Neutrophil (primary cell): ENCODE measurements around the gene CLDN17.

Experiments
- H3K27ac ChIP-seq: fragments of 200-600 bp; sonication (generic); 2 replicates; pipeline ENCODE4 v1.5.1; 2016; ENCODE audit warnings: mild to moderate bottlenecking, moderate library complexity
- H3K27me3 ChIP-seq: fragments of 200-600 bp; sonication (generic); 2 replicates; pipeline ENCODE4 v1.6.0; 2016; ENCODE audit warnings: mild to moderate bottlenecking
- H3K36me3 ChIP-seq: fragments of 200-600 bp; sonication (generic); 2 replicates; pipeline ENCODE4 v1.5.1; 2017
- H3K4me1 ChIP-seq, 2 experiments: fragments of 200-600 bp in 1 of 2; sonication (generic) in 1 of 2; 1 replicate in 1 of 2; 2 replicates in 1 of 2; pipeline versions ENCODE4 v1.5.1 to v1.6.1; 2013 to 2016; ENCODE audit warnings: low read depth in 1 of 2, low read length in 1 of 2, mild to moderate bottlenecking in 1 of 2, moderate library complexity in 1 of 2; ENCODE audit not compliant: control insufficient read depth in 1 of 2, insufficient read depth in 1 of 2
- H3K4me3 ChIP-seq, 2 experiments: fragments of 200-600 bp in 1 of 2; sonication (generic) in 1 of 2; 1 replicate in 1 of 2; 2 replicates in 1 of 2; pipeline ENCODE4 v1.5.1; 2013 to 2016; ENCODE audit warnings: low read depth in 1 of 2, low read length in 1 of 2, mild to moderate bottlenecking in 1 of 2, moderate library complexity in 1 of 2
- H3K9me3 ChIP-seq: fragments of 200-600 bp; sonication (generic); 2 replicates; pipeline ENCODE4 v1.5.1; 2016
- CTCF ChIP-seq: fragments of 200-600 bp; sonication (generic); IDR thresholded peaks from 2 replicates; pipeline ENCODE4 v1.5.1; 2016; ENCODE audit warnings: antibody characterized with exemption

The CLDN17 gene

DNA sequence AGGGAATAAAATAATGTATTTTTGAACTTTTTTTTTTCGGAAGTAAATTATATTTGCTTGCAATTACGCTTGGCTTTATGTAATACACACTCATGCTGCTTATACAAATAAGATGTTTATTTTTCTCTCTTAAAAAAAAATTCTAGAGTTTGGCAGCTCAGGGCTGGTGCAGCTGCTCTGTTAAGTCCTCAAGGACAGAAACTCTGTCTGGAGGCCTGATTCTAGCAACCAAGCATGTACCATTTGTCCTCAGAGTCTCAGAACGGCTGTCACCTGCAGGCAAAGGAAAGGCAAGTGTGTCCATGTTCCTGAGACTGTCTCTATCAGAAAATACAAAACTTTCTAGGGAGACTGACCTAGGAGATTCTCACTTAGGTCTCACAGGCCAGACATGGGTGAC is 23.2 kb upstream of the CLDN17 start:
- TF ChIP-seq CTCF, result no peak
- H3K9me3 ChIP-seq, result no peaks in the 10 kb centered on the region
- H3K27me3 ChIP-seq, result no peaks in the 10 kb centered on the region
- H3K36me3 ChIP-seq, result no peaks in the 10 kb centered on the region
- no peak overlapping the region for H3K27ac ChIP-seq
- no peaks in the 10 kb centered on the region for H3K4me1 ChIP-seq
- no peak overlapping the region for H3K4me3 ChIP-seq

GRCh38 chr21:30186242-30186641 is 19.6 kb upstream of the CLDN17 start:
- Histone ChIP-seq H3K27me3 (no peaks in the 10 kb centered on the region), H3K27ac (no peak overlapping the region), H3K9me3 (no peaks in the 10 kb centered on the region), H3K4me3 (no peak overlapping the region), H3K4me1 (no peaks in the 10 kb centered on the region), H3K36me3 (no peaks in the 10 kb centered on the region)
- no peak for TF ChIP-seq CTCF

GRCh38 chr21:30168086-30168485 is 1.5 kb upstream of the CLDN17 start:
- Histone ChIP-seq H3K27ac (no peak overlapping the region), H3K27me3 (no peaks in the 10 kb centered on the region), H3K4me1 (no peaks in the 10 kb centered on the region), H3K9me3 (no peaks in the 10 kb centered on the region), H3K4me3 (no peak overlapping the region), H3K36me3 (no peaks in the 10 kb centered on the region)
- TF ChIP-seq CTCF, result no peak

DNA sequence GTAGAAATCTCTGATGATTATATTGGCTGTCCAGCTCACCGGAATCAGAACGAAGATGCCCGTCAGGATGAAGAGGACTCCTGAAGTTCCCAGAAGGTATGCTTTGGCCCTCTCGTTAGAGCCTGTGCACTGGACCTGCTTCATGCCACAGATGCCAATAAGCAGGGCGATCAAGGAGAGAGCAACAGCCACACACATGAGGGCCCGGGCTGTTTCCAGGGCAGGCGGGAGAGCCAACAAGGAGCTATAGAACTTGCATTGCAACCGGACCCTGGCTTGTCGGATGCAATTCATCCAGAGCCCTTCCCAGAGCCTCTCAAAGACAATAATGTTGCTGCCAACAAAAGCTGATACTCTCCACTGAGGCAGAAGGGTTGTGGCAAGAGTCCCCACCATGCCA is 434 bp downstream of the CLDN17 start:
- H3K36me3 ChIP-seq, result no peaks in the 10 kb centered on the region
- H3K4me1 ChIP-seq, result no peaks in the 10 kb centered on the region
- H3K27ac ChIP-seq, result no peak overlapping the region
- TF ChIP-seq CTCF, result no peak
- no peaks in the 10 kb centered on the region for H3K9me3 ChIP-seq
- no peak overlapping the region for H3K4me3 ChIP-seq
- no peaks in the 10 kb centered on the region for H3K27me3 ChIP-seq

DNA sequence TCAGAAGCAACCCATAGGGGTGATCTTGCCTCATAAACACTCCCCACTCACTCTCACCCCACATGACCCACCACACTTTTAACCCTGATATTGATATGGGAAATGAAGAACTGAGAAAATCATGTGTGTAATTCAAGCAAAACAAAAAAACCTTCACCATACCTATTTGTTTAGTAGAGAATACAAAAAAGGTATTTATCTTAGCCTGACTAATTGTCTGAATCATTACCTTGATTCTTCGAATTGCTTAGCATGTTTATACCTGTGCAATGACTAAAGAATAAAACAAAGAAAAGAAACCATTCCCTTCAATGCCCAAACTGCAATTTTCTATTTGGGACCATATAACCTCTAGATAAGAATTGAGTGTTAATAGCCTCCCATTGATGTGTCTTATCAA is 1.8 kb downstream of the CLDN17 start:
- H3K27me3 ChIP-seq, result no peaks in the 10 kb centered on the region
- no peak overlapping the region for H3K4me3 ChIP-seq
- H3K4me1 ChIP-seq, result no peaks in the 10 kb centered on the region
- H3K27ac ChIP-seq, result no peak overlapping the region
- no peak for TF ChIP-seq CTCF
- H3K9me3 ChIP-seq, result no peaks in the 10 kb centered on the region
- H3K36me3 ChIP-seq, result no peaks in the 10 kb centered on the region

- H3K27me3 ChIP-seq, result no peaks in the 10 kb centered on the region
- H3K9me3 ChIP-seq, result no peaks in the 10 kb centered on the region
- TF ChIP-seq CTCF, result no peak
- H3K36me3 ChIP-seq, result no peaks in the 10 kb centered on the region
- H3K4me1 ChIP-seq, result no peaks in the 10 kb centered on the region
- H3K27ac ChIP-seq, result no peak overlapping the region
- no peak overlapping the region for H3K4me3 ChIP-seq
These were observed 12.8 kb downstream of the CLDN17 start for GRCh38 chr21:30153697-30154340.
